HEK293 (cell line): ENCODE results near the gene ABHD17C.
"Not testable (repeated sequence)": the region's sequence is repeated elsewhere in the genome, so short reads cannot be mapped to it uniquely, and the experiment has no call there.

Experiments
- CTCF ChIA-PET: fragments of 350-600 bp; formaldehyde crosslinking; extraction: SDS; loops from one replicate; lab custom pipeline; 2021; ENCODE audit warnings: antibody characterized with exemption; lab: Yijun Ruan, JAX
- POLR2A ChIA-PET: fragments of 300-600 bp; formaldehyde crosslinking; extraction: SDS; loops from one replicate; lab custom pipeline; 2020; ENCODE audit warnings: antibody characterized with exemption, inconsistent platforms; lab: Yijun Ruan, JAX
- H3K27ac ChIP-seq: fragments of 200-500 bp; sonication (Bioruptor generic); 2 replicates; pipeline ENCODE4 v1.5.1; 2014; ENCODE audit warnings: low read depth, low read length, control low read depth, inconsistent platforms; ENCODE audit errors: extremely low read depth
- H3K36me3 ChIP-seq, 2 experiments: fragments of 200-500 bp in 1 of 2; sonication (Bioruptor generic) in 1 of 2; 1 replicate in 1 of 2; 2 replicates in 1 of 2; pipeline ENCODE4 v1.5.1; 2014 to 2017; ENCODE audit warnings: inconsistent platforms in 2 of 2, low read length in 2 of 2; ENCODE audit not compliant: control insufficient read depth in 2 of 2, insufficient read depth in 1 of 2
- H3K4me1 ChIP-seq: fragments of 200-500 bp; sonication (Bioruptor generic); 2 replicates; pipeline ENCODE4 v1.5.1; 2014; ENCODE audit warnings: mild to moderate bottlenecking, low read length, inconsistent platforms; ENCODE audit not compliant: control insufficient read depth, insufficient read depth
- H3K4me3 ChIP-seq: 2 replicates; pipeline ENCODE4 v1.5.1; 2011; ENCODE audit warnings: low read depth, mild to moderate bottlenecking, control low read depth, low read length, moderate library complexity
- H3K9me3 ChIP-seq: fragments of 200-500 bp; sonication (Bioruptor generic); 2 replicates; pipeline ENCODE4 v1.5.1; 2014; ENCODE audit warnings: low read depth, low read length, inconsistent platforms; ENCODE audit not compliant: control insufficient read depth, insufficient read depth
- ELK4 ChIP-seq: IDR thresholded peaks from 2 replicates; pipeline ENCODE4 v1.6.1; 2011; ENCODE audit warnings: mild to moderate bottlenecking, low read depth, low read length, borderline replicate concordance
- IKZF3 ChIP-seq: fragments of 450-650 bp; IDR thresholded peaks from 2 replicates; pipeline ENCODE4 v1.5.0; 2018; ENCODE audit warnings: missing biosample characterization, mild to moderate bottlenecking, missing genetic modification characterization, moderate library complexity
- KLF1 ChIP-seq: fragments of 450-650 bp; formaldehyde crosslinking; IDR thresholded peaks from 2 replicates; pipeline ENCODE4 v1.5.1; 2016; ENCODE audit warnings: missing biosample characterization, missing genetic modification characterization
- PBX3 ChIP-seq: sonication (generic); formaldehyde crosslinking; IDR thresholded peaks from 2 replicates; pipeline ENCODE4 v1.8.1; 2022; ENCODE audit warnings: mild to moderate bottlenecking, moderate library complexity, missing genetic modification reagents
- PRDM10 ChIP-seq: fragments of 450-650 bp; formaldehyde crosslinking; IDR thresholded peaks from 2 replicates; pipeline ENCODE4 v1.5.1; 2016; ENCODE audit warnings: missing biosample characterization, missing genetic modification characterization
- SCRT2 ChIP-seq: fragments of 450-650 bp; formaldehyde crosslinking; IDR thresholded peaks from 2 replicates; pipeline ENCODE4 v1.5.1; 2016; ENCODE audit warnings: missing biosample characterization, missing genetic modification characterization
- TRIM28 ChIP-seq: IDR thresholded peaks from 2 replicates; pipeline ENCODE4 v1.6.1; 2011; ENCODE audit warnings: low read length, control low read depth, borderline replicate concordance
- ZBTB1 ChIP-seq: fragments of 450-650 bp; formaldehyde crosslinking; IDR thresholded peaks from 2 replicates; pipeline ENCODE4 v1.5.1; 2016; ENCODE audit warnings: missing biosample characterization, missing genetic modification characterization
- ZBTB20 ChIP-seq: fragments of 450-650 bp; formaldehyde crosslinking; IDR thresholded peaks from 2 replicates; pipeline ENCODE4 v1.5.1; 2016; ENCODE audit warnings: missing biosample characterization, missing genetic modification characterization
- ZFHX2 ChIP-seq: fragments of 450-650 bp; formaldehyde crosslinking; conservative IDR thresholded peaks from 2 replicates; pipeline ENCODE4 v1.5.1; 2016; ENCODE audit warnings: missing biosample characterization, missing genetic modification characterization
- ZNF112 ChIP-seq: fragments of 450-650 bp; formaldehyde crosslinking; IDR thresholded peaks from 2 replicates; pipeline ENCODE4 v1.5.0; 2017; ENCODE audit warnings: missing biosample characterization, missing genetic modification characterization
- ZNF169 ChIP-seq: fragments of 450-650 bp; formaldehyde crosslinking; IDR thresholded peaks from 2 replicates; pipeline ENCODE4 v1.5.1; 2016; ENCODE audit warnings: missing biosample characterization, missing genetic modification characterization
- ZNF175 ChIP-seq: fragments of 450-650 bp; formaldehyde crosslinking; IDR thresholded peaks from 2 replicates; pipeline ENCODE4 v1.5.1; 2016; ENCODE audit warnings: missing biosample characterization, missing genetic modification characterization
- ZNF239 ChIP-seq: fragments of 450-650 bp; formaldehyde crosslinking; IDR thresholded peaks from 2 replicates; pipeline ENCODE4 v1.5.1; 2016; ENCODE audit warnings: missing biosample characterization, missing genetic modification characterization
- ZNF24 ChIP-seq: fragments of 450-650 bp; formaldehyde crosslinking; IDR thresholded peaks from 2 replicates; pipeline ENCODE4 v1.5.1; 2016; ENCODE audit warnings: missing biosample characterization, missing genetic modification characterization
- ZNF248 ChIP-seq: fragments of 450-650 bp; formaldehyde crosslinking; IDR thresholded peaks from 2 replicates; pipeline ENCODE4 v1.5.1; 2017; ENCODE audit warnings: missing biosample characterization, missing genetic modification characterization
- ZNF292 ChIP-seq: fragments of 450-650 bp; formaldehyde crosslinking; IDR thresholded peaks from 2 replicates; pipeline ENCODE4 v1.5.1; 2016; ENCODE audit warnings: low read depth, missing biosample characterization, missing genetic modification characterization, borderline replicate concordance
- ZNF426 ChIP-seq: fragments of 450-650 bp; formaldehyde crosslinking; IDR thresholded peaks from 2 replicates; pipeline ENCODE4 v1.5.1; 2017; ENCODE audit warnings: missing biosample characterization, missing genetic modification characterization, mild to moderate bottlenecking, inconsistent platforms, moderate library complexity
- ZNF518A ChIP-seq: fragments of 450-650 bp; formaldehyde crosslinking; conservative IDR thresholded peaks from 2 replicates; pipeline ENCODE4 v1.5.1; 2016; ENCODE audit warnings: low read depth, missing biosample characterization, missing genetic modification characterization
- ZNF529 ChIP-seq: fragments of 450-650 bp; formaldehyde crosslinking; IDR thresholded peaks from 2 replicates; pipeline ENCODE4 v1.5.1; 2017; ENCODE audit warnings: missing genetic modification characterization, missing biosample characterization; ENCODE audit not compliant: insufficient replicate concordance
- ZNF585B ChIP-seq: fragments of 450-650 bp; formaldehyde crosslinking; IDR thresholded peaks from 2 replicates; pipeline ENCODE4 v1.5.1; 2016; ENCODE audit warnings: missing biosample characterization, missing genetic modification characterization
- ZNF76 ChIP-seq: fragments of 450-650 bp; formaldehyde crosslinking; IDR thresholded peaks from 2 replicates; pipeline ENCODE4; 2016; ENCODE audit warnings: low read depth, missing biosample characterization, missing genetic modification characterization, borderline replicate concordance

The ABHD17C gene

GRCh38 chr15:80645494-80646065, 49.5 kb upstream of the ABHD17C start (continued):
- TF ChIP-seq KLF1 (no peak), IKZF3 (tag by site-specific recombination) (no peak), ZNF76 (tag by site-specific recombination) (no peak), ZBTB20 (tag by site-specific recombination) (no peak), ZNF426 (no peak), ELK4 (no peak)
- TF ChIP-seq, all 188 proteins: peak for 0

GRCh38 chr15:80647424-80647823, 47.7 kb upstream of the ABHD17C start:
- CTCF ChIA-PET, H3K27ac ChIP-seq, H3K36me3 ChIP-seq, POLR2A ChIA-PET, H3K4me3 ChIP-seq, H3K9me3 ChIP-seq, H3K4me1 ChIP-seq: not testable (repeated sequence)

GRCh38 chr15:80654299-80654698, 40.8 kb upstream of the ABHD17C start:
- no peak for TF ChIP-seq ZNF239 (tag by site-specific recombination)
- TF ChIP-seq PRDM10 (tag by site-specific recombination), result no peak
- no peak for TF ChIP-seq ZNF292
- no peak for TF ChIP-seq ZFHX2 (tag by site-specific recombination)
- TF ChIP-seq ZNF585B (tag by site-specific recombination), result no peak
- TF ChIP-seq ZNF248 (tag by site-specific recombination), result no peak
- no peak for TF ChIP-seq ZNF518A (tag by site-specific recombination)
- TF ChIP-seq ZNF112 (tag by site-specific recombination), result no peak
- no peak for TF ChIP-seq SCRT2
- TF ChIP-seq ZBTB1 (tag by site-specific recombination), result no peak
- TF ChIP-seq ZNF169 (tag by site-specific recombination), result no peak
- TF ChIP-seq ZNF529 (tag by site-specific recombination), result no peak
- TF ChIP-seq PBX3 (CRISPR knock-in tag), result no peak
- TF ChIP-seq ZNF24 (tag by site-specific recombination), result no peak
- TF ChIP-seq TRIM28, result no peak
- no peak for TF ChIP-seq IKZF3 (tag by site-specific recombination)
- no peak for TF ChIP-seq ZNF175 (tag by site-specific recombination)
- Histone ChIP-seq H3K9me3 (peaks cover 3% of the 10 kb centered on the region), H3K36me3 (no peaks in the 10 kb centered on the region), H3K4me3 (no peak overlapping the region), H3K27ac (no peak overlapping the region), H3K4me1 (no peaks in the 10 kb centered on the region)
- ChIA-PET POLR2A (no interaction called here), CTCF (interaction anchor here (0.7 to 2.7 kb wide), 3 partner anchors 30 to 126 kb away, joined by 4 to 10 read pairs (median 8); partner anchors contain the start of gene CEMIP)
